GM18517 (cell line): ENCODE results near the gene SHISA5.
"Not testable (repeated sequence)": the region's sequence is repeated elsewhere in the genome, so short reads cannot be mapped to it uniquely, and the experiment has no call there.

ENCODE experiments used
- ATAC-seq: cut with Tn5 transposase; IDR thresholded peaks from one replicate; pipeline ENCODE4 v1.9.1; 2021; ENCODE audit warnings: mild to moderate bottlenecking, moderate library complexity; ENCODE audit not compliant: unreplicated experiment

SHISA5 gene

GRCh38 chr3:48463703-48464102 lies 40.3 kb downstream of the SHISA5 start:
- ATAC-seq, result no peak

- not testable (repeated sequence) for ATAC-seq
Measured at GRCh38 chr3:48461767-48462166, 42.2 kb downstream of the SHISA5 start.

- ATAC-seq, result no peak
Measured at GRCh38 chr3:48460517-48460902, 43.5 kb downstream of the SHISA5 start.

- ATAC-seq, result no peak
Measured at GRCh38 chr3:48459773-48460516, 44.0 kb downstream of the SHISA5 start.

GRCh38 chr3:48459331-48459730 lies 44.6 kb downstream of the SHISA5 start:
- no peak for ATAC-seq

- ATAC-seq, result no peak
Measured at GRCh38 chr3:48456456-48456855, 47.5 kb downstream of the SHISA5 start.

- ATAC-seq, result no peak
Measured at GRCh38 chr3:48451270-48451669, 52.7 kb downstream of the SHISA5 start.

GRCh38 chr3:48446425-48447193 lies 57.4 kb downstream of the SHISA5 start, which contains the start of gene ATRIP:
TSS of gene ATRIP (plus strand) at chr3:48446737. CDS start at chr3:48446846, 109 bp downstream.
- peak; percentile 77 for ATAC-seq

GRCh38 chr3:48446043-48446424 lies 57.9 kb downstream of the SHISA5 start:
- ATAC-seq, result no peak

- ATAC-seq, result no peak
Measured at GRCh38 chr3:48445277-48445882, 58.6 kb downstream of the SHISA5 start.

- no peak for ATAC-seq
Measured at GRCh38 chr3:48441940-48442339, 62.0 kb downstream of the SHISA5 start.

- ATAC-seq, result no peak
Measured at GRCh38 chr3:48440590-48440958, 63.4 kb downstream of the SHISA5 start.

GRCh38 chr3:48439820-48440589 lies 64.0 kb downstream of the SHISA5 start, which contains the start of the genes CCDC51 and TMA7:
TSS of gene CCDC51 (minus strand) at chr3:48440119. CDS start at chr3:48435128, 4,991 bp downstream.
TSS of gene TMA7 (plus strand) at chr3:48440257. CDS start at chr3:48440297, 40 bp downstream.
- peak; percentile 92 for ATAC-seq

- ATAC-seq, result no peak
Measured at GRCh38 chr3:48437812-48438211, 66.2 kb downstream of the SHISA5 start.

GRCh38 chr3:48436855-48437254 lies 67.1 kb downstream of the SHISA5 start:
- ATAC-seq, result no peak

GRCh38 chr3:48436477-48436787 lies 67.5 kb downstream of the SHISA5 start:
- no peak for ATAC-seq

- ATAC-seq, result no peak
Measured at GRCh38 chr3:48435774-48436476, 68.0 kb downstream of the SHISA5 start.

GRCh38 chr3:48435223-48435595 lies 68.8 kb downstream of the SHISA5 start:
- ATAC-seq, result no peak

- ATAC-seq, result no peak
Measured at GRCh38 chr3:48434591-48435222, 69.3 kb downstream of the SHISA5 start.
